ENCODE data around the gene VPS41. TPM values are rescaled to one million over a fixed set of nuclear protein-coding genes. Genes with fewer than 3 reads are reported as not detected.
"Not testable (repeated sequence)": the region's sequence is repeated elsewhere in the genome, so short reads cannot be mapped to it uniquely, and the experiment has no call there.

The VPS41 gene
- total and polyA plus RNA-seq, 2 donors from 2014 or later = 21.8 to 94.0 TPM

DNA sequence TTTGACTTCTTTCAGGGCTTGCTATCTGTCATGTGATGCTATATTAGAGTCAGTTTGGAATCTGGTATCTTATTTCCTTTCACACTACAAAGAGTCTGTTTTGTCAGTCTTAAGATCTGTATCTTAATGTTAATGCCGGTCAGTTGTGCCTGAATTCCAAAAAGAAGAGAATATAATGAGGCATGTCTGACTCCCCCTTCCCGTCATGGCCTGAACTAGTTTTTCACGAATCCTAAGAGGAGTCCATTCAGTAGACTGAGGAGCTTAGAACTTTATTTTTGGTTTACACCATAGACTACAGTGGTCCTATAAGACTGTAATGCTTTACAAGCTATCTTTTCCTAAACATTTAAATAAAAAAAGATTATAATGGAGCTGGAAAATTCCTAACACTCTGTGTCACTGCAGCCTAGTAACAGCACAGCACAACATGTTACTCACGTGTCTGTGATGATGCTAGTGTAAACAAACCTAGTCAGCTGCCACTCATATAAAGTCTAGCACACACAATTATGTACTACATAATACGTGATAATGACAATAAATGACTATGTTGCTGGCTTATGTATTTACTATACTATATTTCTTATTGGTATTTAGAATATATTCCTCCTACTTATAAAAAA lies 50.6 kb downstream of the VPS41 start:
- TF ChIP-seq, protein P1, sequence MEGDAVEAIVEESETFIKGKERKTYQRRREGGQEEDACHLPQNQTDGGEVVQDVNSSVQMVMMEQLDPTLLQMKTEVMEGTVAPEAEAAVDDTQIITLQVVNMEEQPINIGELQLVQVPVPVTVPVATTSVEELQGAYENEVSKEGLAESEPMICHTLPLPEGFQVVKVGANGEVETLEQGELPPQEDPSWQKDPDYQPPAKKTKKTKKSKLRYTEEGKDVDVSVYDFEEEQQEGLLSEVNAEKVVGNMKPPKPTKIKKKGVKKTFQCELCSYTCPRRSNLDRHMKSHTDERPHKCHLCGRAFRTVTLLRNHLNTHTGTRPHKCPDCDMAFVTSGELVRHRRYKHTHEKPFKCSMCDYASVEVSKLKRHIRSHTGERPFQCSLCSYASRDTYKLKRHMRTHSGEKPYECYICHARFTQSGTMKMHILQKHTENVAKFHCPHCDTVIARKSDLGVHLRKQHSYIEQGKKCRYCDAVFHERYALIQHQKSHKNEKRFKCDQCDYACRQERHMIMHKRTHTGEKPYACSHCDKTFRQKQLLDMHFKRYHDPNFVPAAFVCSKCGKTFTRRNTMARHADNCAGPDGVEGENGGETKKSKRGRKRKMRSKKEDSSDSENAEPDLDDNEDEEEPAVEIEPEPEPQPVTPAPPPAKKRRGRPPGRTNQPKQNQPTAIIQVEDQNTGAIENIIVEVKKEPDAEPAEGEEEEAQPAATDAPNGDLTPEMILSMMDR (IDR thresholded peaks at IDR 0.05; ENCODE audit: borderline replicate concordance, extremely low read depth, insufficient read depth) = no peak
- Histone ChIP-seq H3K4me3 (ENCODE audit: low read length in 3 of 3) (no peak overlapping the region), H3K4me1 (ENCODE audit: control insufficient read depth in 2 of 3, insufficient read depth in 2 of 3, low read depth in 1 of 3, low read length in 3 of 3) (no peaks in the 10 kb centered on the region), H3K36me3 (ENCODE audit: control insufficient read depth in 2 of 3, insufficient read depth in 3 of 3, low read length in 3 of 3) (peaks cover 0 to 4% (median 0%) of the 10 kb centered on the region in 3 donors), H3K9me3 (ENCODE audit: control insufficient read depth in 2 of 3, insufficient read depth in 1 of 3, low read length in 3 of 3) (no peaks in the 10 kb centered on the region), H3K9ac (ENCODE audit: low read length in 3 of 3) (no peak overlapping the region), H3K27ac (ENCODE audit: low read depth in 2 of 2, low read length in 2 of 2) (no peak overlapping the region), H3K27me3 (ENCODE audit: control insufficient read depth, insufficient read depth, low read length) (no peaks in the 10 kb centered on the region)
- intact Hi-C loops (cut with DNase I) = no loop called here
- FAIRE-seq = no peak
- DNase-seq = peak in 1 of 5 donors; percentile 8

DNA sequence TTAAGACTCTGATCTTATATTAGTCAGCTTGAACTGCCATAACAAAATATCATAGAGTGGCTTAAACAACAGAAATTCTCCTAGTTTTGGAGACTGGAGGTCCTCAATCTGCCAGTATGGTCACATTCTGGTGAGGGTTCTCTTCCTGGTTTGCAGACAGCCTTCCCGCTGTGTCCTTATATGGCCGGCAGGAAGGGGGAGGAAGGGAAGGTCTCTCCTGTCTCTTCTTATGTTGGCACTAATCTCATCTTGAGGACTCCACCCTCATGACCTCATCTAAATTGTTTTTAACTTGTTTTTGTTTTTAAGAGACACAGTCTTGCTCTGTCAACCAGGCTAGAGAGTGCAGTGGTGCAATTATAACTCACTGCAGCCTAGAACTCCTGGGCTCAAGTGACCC lies 53.1 kb downstream of the VPS41 start:
- Histone ChIP-seq H3K27ac (ENCODE audit: low read depth in 2 of 2, low read length in 2 of 2) (no peak overlapping the region), H3K9ac (ENCODE audit: low read length in 3 of 3) (no peak overlapping the region), H3K4me3 (ENCODE audit: low read length in 3 of 3) (no peak overlapping the region), H3K27me3 (ENCODE audit: control insufficient read depth, insufficient read depth, low read length) (no peaks in the 10 kb centered on the region), H3K4me1 (ENCODE audit: control insufficient read depth in 2 of 3, insufficient read depth in 2 of 3, low read depth in 1 of 3, low read length in 3 of 3) (no peaks in the 10 kb centered on the region), H3K9me3 (ENCODE audit: control insufficient read depth in 2 of 3, insufficient read depth in 1 of 3, low read length in 3 of 3) (no peaks in the 10 kb centered on the region), H3K36me3 (ENCODE audit: control insufficient read depth in 2 of 3, insufficient read depth in 3 of 3, low read length in 3 of 3) (no peaks in the 10 kb centered on the region)
- no peak for FAIRE-seq
- DNase-seq = no peak
- TF ChIP-seq, protein P1 (IDR thresholded peaks at IDR 0.05; ENCODE audit: borderline replicate concordance, extremely low read depth, insufficient read depth) = no peak
- intact Hi-C loops (cut with DNase I) = no loop called here

DNA sequence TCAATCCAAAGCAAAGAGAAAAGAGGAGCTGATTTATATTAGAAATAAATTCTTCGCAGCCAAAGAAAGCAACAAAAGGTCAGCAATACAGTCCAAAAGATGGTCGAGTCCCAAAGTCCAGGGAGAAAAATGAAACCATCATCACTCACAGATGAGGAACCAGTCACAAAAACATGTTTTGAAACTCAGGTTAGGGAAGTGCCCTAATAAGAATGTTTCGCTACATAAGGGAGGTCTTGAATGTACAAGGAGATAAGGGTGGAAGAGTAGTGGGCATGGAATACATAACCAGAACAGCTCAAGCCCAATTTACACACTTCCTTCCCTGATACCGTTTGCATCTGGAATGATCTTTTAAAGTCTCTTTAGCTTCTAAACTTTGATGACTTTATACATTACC lies 53.6 kb downstream of the VPS41 start:
- FAIRE-seq (no peak), DNase-seq (no peak)
- no peaks in the 10 kb centered on the region for H3K36me3 ChIP-seq (ENCODE audit: control insufficient read depth in 2 of 3, insufficient read depth in 3 of 3, low read length in 3 of 3)
- intact Hi-C loops (cut with DNase I) = no loop called here
- no peak overlapping the region for H3K9ac ChIP-seq (ENCODE audit: low read length in 3 of 3)
- H3K4me1 ChIP-seq (ENCODE audit: control insufficient read depth in 2 of 3, insufficient read depth in 2 of 3, low read depth in 1 of 3, low read length in 3 of 3) = no peaks in the 10 kb centered on the region
- no peaks in the 10 kb centered on the region for H3K9me3 ChIP-seq (ENCODE audit: control insufficient read depth in 2 of 3, insufficient read depth in 1 of 3, low read length in 3 of 3)
- no peak overlapping the region for H3K27ac ChIP-seq (ENCODE audit: low read depth in 2 of 2, low read length in 2 of 2)
- H3K4me3 ChIP-seq (ENCODE audit: low read length in 3 of 3) = no peak overlapping the region
- no peaks in the 10 kb centered on the region for H3K27me3 ChIP-seq (ENCODE audit: control insufficient read depth, insufficient read depth, low read length)
- TF ChIP-seq, protein P1 (IDR thresholded peaks at IDR 0.05; ENCODE audit: borderline replicate concordance, extremely low read depth, insufficient read depth) = no peak

DNA sequence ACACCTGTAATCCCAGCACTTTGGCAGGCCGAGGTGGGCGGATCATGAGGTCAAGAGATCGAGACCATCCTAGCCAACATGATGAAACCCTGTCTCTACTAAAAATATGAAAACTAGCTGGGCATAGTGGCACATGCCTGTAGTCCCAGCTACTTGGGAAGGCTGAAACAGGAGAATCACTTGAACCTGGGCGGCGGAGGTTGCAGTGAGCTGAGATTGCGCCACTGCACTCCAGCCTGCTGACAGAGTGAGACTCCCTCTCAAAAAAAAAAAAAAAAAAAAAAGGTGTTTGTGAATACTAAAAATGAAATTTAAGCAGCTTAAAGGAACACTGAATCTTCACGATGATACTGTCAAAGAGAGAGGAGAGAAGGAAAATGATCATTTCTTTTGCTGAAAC lies 54.0 kb downstream of the VPS41 start:
- H3K4me3 ChIP-seq (ENCODE audit: low read length in 3 of 3); DNase-seq; H3K9me3 ChIP-seq (ENCODE audit: control insufficient read depth in 2 of 3, insufficient read depth in 1 of 3, low read length in 3 of 3); H3K4me1 ChIP-seq (ENCODE audit: control insufficient read depth in 2 of 3, insufficient read depth in 2 of 3, low read depth in 1 of 3, low read length in 3 of 3); H3K36me3 ChIP-seq (ENCODE audit: control insufficient read depth in 2 of 3, insufficient read depth in 3 of 3, low read length in 3 of 3); H3K27me3 ChIP-seq (ENCODE audit: control insufficient read depth, insufficient read depth, low read length); H3K27ac ChIP-seq (ENCODE audit: low read depth in 2 of 2, low read length in 2 of 2); FAIRE-seq; intact Hi-C loops (cut with DNase I); H3K9ac ChIP-seq (ENCODE audit: low read length in 3 of 3): not testable (repeated sequence)
